A673 (cell line): ENCODE data around the gene SYTL1. TPM values are rescaled to one million over a fixed set of nuclear protein-coding genes. Genes with fewer than 3 reads are reported as not detected.
A peak's percentile ranks its signal among the peaks of the same experiment; 100 is the strongest.

Experiments used
- BruUV-seq: library from RNA; stranded (reverse); fragments of 400-500 nt; replicated peaks from 2 replicates; lab custom pipeline; 2021; lab: Mats Ljungman, UMichigan
- CTCF ChIA-PET: fragments of 300-600 bp; sonication (Branson Sonifier 250); formaldehyde crosslinking; loops from one replicate; lab custom pipeline; 2022; ENCODE audit warnings: antibody characterized with exemption; lab: Charles Lee
- POLR2A ChIA-PET: fragments of 300-600 bp; sonication (Branson Sonifier 250); formaldehyde crosslinking; loops from one replicate; lab custom pipeline; 2022; ENCODE audit warnings: antibody characterized with exemption; ENCODE audit not compliant: low non-redundant PET; lab: Charles Lee
- DNase-seq: peaks from one replicate; pipeline ENCODE4 v3.0.0-alpha.2; 2015; ENCODE audit warnings: low spot score
- H3K27ac ChIP-seq: fragments of 200-600 bp; sonication (generic); 2 replicates; pipeline ENCODE4 v1.5.1; 2016; ENCODE audit warnings: mixed run types, low read depth, mild to moderate bottlenecking, mixed read lengths, antibody characterized with exemption, low read length; ENCODE audit not compliant: poor library complexity, severe bottlenecking
- H3K27me3 ChIP-seq: fragments of 200-600 bp; sonication (generic); replicated peaks from 2 replicates; pipeline ENCODE4 v1.6.1; 2017; ENCODE audit warnings: mixed run types, low read depth, mild to moderate bottlenecking, mixed read lengths, antibody characterized with exemption, low read length; ENCODE audit not compliant: insufficient read depth, poor library complexity
- H3K36me3 ChIP-seq: fragments of 200-600 bp; sonication (generic); 2 replicates; pipeline ENCODE4 v1.6.1; 2016; ENCODE audit warnings: mixed run types, mild to moderate bottlenecking, mixed read lengths, antibody characterized with exemption, low read length; ENCODE audit not compliant: insufficient read depth, poor library complexity, severe bottlenecking
- H3K4me1 ChIP-seq: fragments of 200-600 bp; sonication (generic); 2 replicates; pipeline ENCODE4 v1.6.1; 2017; ENCODE audit warnings: mixed run types, mild to moderate bottlenecking, mixed read lengths, antibody characterized with exemption, low read length; ENCODE audit not compliant: insufficient read depth, poor library complexity, severe bottlenecking
- H3K4me3 ChIP-seq: fragments of 200-600 bp; sonication (generic); 2 replicates; pipeline ENCODE4 v1.5.1; 2016; ENCODE audit warnings: low read depth, mixed run types, mild to moderate bottlenecking, mixed read lengths, low read length; ENCODE audit not compliant: poor library complexity, severe bottlenecking
- H3K9me3 ChIP-seq: fragments of 200-600 bp; sonication (generic); 2 replicates; pipeline ENCODE4 v1.6.1; 2016; ENCODE audit warnings: mixed run types, low read depth, mild to moderate bottlenecking, mixed read lengths, antibody characterized with exemption, low read length; ENCODE audit not compliant: poor library complexity, severe bottlenecking
- EZH2 ChIP-seq: fragments of 200-600 bp; sonication (generic); IDR thresholded peaks from 2 replicates; pipeline ENCODE4 v1.6.1; 2017; ENCODE audit warnings: borderline replicate concordance, low read depth, mild to moderate bottlenecking, mixed read lengths, antibody characterized with exemption, low read length; ENCODE audit not compliant: poor library complexity, severe bottlenecking
- intact Hi-C: fragments of 100-400 bp; cut with micrococcal nuclease; formaldehyde crosslinking; loops from one replicate; pipeline ENCODE4 v1.10.0; 2022; ENCODE audit not compliant: unreplicated experiment
- total RNA-seq: library from RNA; stranded (reverse); gene quantifications from 2 replicates; pipeline ENCODE4 v1.2.3, GENCODE V29; 2021
- TF ChIP-seq, protein P1 (sequence below): fragments of 300-800, 200-600 bp; sonication (generic); conservative IDR thresholded peaks from 2 replicates; pipeline ENCODE4 v1.5.1; 2017; ENCODE audit warnings: low read depth, mild to moderate bottlenecking, antibody characterized with exemption, low read length, moderate library complexity, mixed read lengths

The SYTL1 gene
- total RNA-seq, 1 experiment from 2014 or later, result 2.1 TPM

DNA sequence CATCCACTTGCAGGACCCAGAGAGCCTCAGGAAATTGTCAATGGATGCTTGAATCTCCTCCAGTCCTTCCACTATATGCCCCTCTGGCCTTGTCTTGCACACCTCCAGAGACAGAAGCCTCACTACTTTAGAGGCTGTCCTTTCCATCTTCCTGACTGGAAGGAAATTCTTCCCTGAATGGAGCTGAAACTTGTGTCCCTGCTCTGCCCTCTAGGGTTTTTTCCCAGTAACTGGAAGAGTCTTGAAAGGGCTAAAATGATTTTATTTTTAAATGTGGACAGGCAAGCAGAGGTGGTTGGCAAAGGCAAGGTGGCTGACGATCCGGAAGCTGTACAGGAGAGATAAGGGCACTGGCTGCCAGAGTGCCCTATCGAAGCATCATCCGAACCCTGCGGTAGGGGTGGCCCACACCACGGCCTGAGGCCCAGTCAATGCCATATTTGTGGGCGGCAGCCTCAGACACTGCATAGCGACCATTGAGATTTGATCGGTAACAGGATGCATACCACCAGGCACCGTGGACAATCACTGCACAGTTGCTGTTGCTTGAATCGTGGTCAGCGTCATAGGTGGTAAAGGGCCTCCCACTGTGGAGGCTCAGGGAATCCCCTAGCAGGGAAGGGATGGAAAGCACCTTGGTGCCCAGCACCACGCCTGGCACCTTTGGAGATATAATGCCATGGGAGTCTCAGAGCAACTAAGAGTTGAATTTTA is 27.2 kb downstream of the SYTL1 start:
- Histone ChIP-seq H3K4me1 (peaks cover 10% of the 10 kb centered on the region), H3K27me3 (no peaks in the 10 kb centered on the region), H3K36me3 (no peaks in the 10 kb centered on the region), H3K27ac (no peak overlapping the region), H3K4me3 (no peak overlapping the region), H3K9me3 (no peaks in the 10 kb centered on the region)
- no peak for DNase-seq
- ChIA-PET POLR2A (no interaction called here), CTCF (interaction anchor here (0.8 kb wide), 1 partner anchor 69 kb away, joined by 3 read pairs; no protein-coding TSS in a partner anchor)
- TF ChIP-seq, protein P1, sequence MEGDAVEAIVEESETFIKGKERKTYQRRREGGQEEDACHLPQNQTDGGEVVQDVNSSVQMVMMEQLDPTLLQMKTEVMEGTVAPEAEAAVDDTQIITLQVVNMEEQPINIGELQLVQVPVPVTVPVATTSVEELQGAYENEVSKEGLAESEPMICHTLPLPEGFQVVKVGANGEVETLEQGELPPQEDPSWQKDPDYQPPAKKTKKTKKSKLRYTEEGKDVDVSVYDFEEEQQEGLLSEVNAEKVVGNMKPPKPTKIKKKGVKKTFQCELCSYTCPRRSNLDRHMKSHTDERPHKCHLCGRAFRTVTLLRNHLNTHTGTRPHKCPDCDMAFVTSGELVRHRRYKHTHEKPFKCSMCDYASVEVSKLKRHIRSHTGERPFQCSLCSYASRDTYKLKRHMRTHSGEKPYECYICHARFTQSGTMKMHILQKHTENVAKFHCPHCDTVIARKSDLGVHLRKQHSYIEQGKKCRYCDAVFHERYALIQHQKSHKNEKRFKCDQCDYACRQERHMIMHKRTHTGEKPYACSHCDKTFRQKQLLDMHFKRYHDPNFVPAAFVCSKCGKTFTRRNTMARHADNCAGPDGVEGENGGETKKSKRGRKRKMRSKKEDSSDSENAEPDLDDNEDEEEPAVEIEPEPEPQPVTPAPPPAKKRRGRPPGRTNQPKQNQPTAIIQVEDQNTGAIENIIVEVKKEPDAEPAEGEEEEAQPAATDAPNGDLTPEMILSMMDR, result peak; percentile 35; the same call in 1 of the 2 replicates
- no peak for TF ChIP-seq EZH2
- intact Hi-C loops, result no loop called here
- no TSS peak for BruUV-seq

DNA sequence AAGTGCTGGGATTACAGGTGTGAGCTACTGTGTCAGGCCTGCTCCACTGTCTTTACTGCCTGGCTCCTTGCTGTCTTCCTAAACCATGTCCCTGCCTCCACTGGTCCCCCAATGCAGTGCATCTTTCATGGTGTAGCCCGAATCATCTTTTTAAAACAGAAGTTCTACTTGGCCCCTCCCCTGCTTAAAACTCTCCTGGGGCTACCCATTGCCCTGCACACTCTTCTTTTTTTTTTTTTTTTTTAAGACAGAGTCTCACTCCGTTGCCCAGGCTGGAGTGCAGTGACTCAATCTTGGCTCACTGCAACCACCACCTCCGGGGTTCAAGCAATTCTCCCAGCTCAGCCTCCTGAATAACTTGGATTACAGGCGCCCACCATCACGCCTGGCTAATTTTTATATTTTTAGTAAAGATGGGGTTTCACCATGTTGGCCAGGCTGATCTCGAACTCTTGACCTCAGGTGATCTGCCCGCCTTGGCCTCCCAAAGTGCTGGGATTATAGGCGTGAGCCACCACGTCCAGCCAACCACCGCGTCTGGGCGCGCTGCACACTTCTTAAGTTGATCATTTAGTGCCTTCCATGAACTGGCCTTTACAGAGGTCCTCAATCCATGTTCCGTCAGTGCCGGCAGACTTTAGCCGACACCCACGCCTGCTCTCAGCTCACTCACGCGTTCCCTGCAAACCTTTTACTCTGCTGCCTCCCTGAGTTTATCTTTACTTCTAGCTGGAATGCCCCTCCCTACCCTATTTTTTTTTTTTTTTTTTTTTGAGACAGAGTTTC is 30.4 kb downstream of the SYTL1 start:
- intact Hi-C loops, result no loop called here
- H3K36me3 ChIP-seq, result no peaks in the 10 kb centered on the region
- TF ChIP-seq, protein P1, result no peak
- TF ChIP-seq EZH2, result no peak
- ChIA-PET CTCF (interaction anchor here (0.7 kb wide), 2 partner anchors 16 to 65 kb away, joined by 8 to 12 read pairs; no protein-coding TSS in a partner anchor), POLR2A (no interaction called here)
- no peaks in the 10 kb centered on the region for H3K9me3 ChIP-seq
- no peak overlapping the region for H3K27ac ChIP-seq
- no TSS peak for BruUV-seq
- no peaks in the 10 kb centered on the region for H3K27me3 ChIP-seq
- H3K4me3 ChIP-seq, result no peak overlapping the region
- no peaks in the 10 kb centered on the region for H3K4me1 ChIP-seq
- DNase-seq, result no peak

DNA sequence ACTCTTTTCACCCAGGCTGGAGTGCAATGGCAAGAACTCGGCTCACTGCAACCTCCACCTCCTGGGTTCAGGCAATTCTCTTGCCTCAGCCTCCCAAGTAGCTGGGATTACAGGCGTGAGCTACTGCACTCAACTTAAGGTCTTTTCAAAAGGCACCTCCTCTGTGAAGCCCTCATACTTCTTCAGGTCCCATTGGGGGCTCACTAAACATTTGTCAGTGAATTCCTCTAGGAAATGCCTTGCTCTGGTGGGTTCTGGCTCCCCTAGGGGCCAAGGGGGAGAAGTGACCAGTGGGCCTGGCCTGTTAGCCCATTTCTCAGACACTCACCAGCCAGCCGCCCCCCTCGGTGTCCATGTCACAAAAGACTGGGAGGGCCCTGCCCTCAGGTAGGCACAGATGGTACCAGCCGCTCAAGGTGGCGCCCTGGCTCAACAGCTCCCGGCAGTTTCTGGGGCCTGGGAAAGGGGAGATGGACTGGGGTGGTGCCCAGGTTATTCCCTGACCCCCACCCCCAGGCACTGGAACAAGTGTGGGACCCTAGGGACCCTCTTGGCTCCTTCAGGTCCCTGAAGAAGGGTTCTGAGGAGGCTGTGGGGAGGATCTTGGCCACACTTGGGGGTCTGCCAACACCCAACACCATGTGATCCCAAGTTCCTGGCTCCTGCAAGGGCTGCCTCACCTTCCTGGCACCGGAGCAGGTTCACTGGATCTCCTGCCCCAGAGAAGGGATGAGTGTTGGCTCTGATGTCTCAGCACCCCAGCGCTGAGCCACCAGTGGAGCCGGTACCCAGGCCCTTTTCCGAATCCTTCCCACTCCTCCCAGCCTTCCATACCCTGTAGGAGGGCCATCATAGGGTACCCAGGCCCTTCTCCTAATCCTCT is 31.2 kb downstream of the SYTL1 start:
- ChIA-PET POLR2A (no interaction called here), CTCF (interaction anchor here (0.7 kb wide), 2 partner anchors 17 to 66 kb away, joined by 8 to 12 read pairs; no protein-coding TSS in a partner anchor)
- no peaks in the 10 kb centered on the region for H3K4me1 ChIP-seq
- no peak for TF ChIP-seq EZH2
- TF ChIP-seq, protein P1, result 0 out of 2 replicates have a peak, but pooled peaks have one; percentile 36
- H3K9me3 ChIP-seq, result no peaks in the 10 kb centered on the region
- no peak for DNase-seq
- H3K27me3 ChIP-seq, result no peaks in the 10 kb centered on the region
- no peaks in the 10 kb centered on the region for H3K36me3 ChIP-seq
- H3K27ac ChIP-seq, result no peak overlapping the region
- intact Hi-C loops, result no loop called here
- H3K4me3 ChIP-seq, result no peak overlapping the region
- no TSS peak for BruUV-seq
